ENCODE data around the gene CD96.

CD96 gene

GRCh38 chr3:111593666-111594065, 51.7 kb downstream of the CD96 start:
- DNase-seq (ENCODE audit: insufficient read length, low spot score) (no peak), FAIRE-seq (no peak)
- TF ChIP-seq POLR2A (IDR thresholded peaks at IDR 0.05; ENCODE audit: low read depth, low read length): no peak

GRCh38 chr3:111594205-111594604, 52.2 kb downstream of the CD96 start:
- FAIRE-seq: peak; percentile 97
- TF ChIP-seq POLR2A (IDR thresholded peaks at IDR 0.05; ENCODE audit: low read depth, low read length): no peak
- DNase-seq (ENCODE audit: insufficient read length, low spot score): peak; percentile 60

- no peak for TF ChIP-seq POLR2A (IDR thresholded peaks at IDR 0.05; ENCODE audit: low read depth, low read length)
- DNase-seq (ENCODE audit: insufficient read length, low spot score) (no peak), FAIRE-seq (no peak)
Observed at GRCh38 chr3:111594781-111595180, 52.8 kb downstream of the CD96 start.

- no peak for FAIRE-seq
- DNase-seq (ENCODE audit: insufficient read length, low spot score): no peak
- TF ChIP-seq POLR2A (IDR thresholded peaks at IDR 0.05; ENCODE audit: low read depth, low read length): no peak
Observed at GRCh38 chr3:111595232-111595631, 53.2 kb downstream of the CD96 start, which contains the start of gene ZBED2. ZBED2 (minus strand) TSS chr3:111595346; CDS start chr3:111594201, 1,145 bp downstream.

- FAIRE-seq: no peak
- no peak for DNase-seq (ENCODE audit: insufficient read length, low spot score)
- no peak for TF ChIP-seq POLR2A (IDR thresholded peaks at IDR 0.05; ENCODE audit: low read depth, low read length)
Observed at GRCh38 chr3:111596328-111596727, 54.3 kb downstream of the CD96 start.

GRCh38 chr3:111598139-111598538, 56.1 kb downstream of the CD96 start:
- TF ChIP-seq POLR2A (IDR thresholded peaks at IDR 0.05; ENCODE audit: low read depth, low read length): no peak
- DNase-seq (ENCODE audit: insufficient read length, low spot score): no peak
- no peak for FAIRE-seq

GRCh38 chr3:111598552-111598951, 56.6 kb downstream of the CD96 start:
- DNase-seq (ENCODE audit: insufficient read length, low spot score) (no peak), FAIRE-seq (no peak)
- TF ChIP-seq POLR2A (IDR thresholded peaks at IDR 0.05; ENCODE audit: low read depth, low read length): no peak

- no peak for DNase-seq (ENCODE audit: insufficient read length, low spot score)
- no peak for FAIRE-seq
- TF ChIP-seq POLR2A (IDR thresholded peaks at IDR 0.05; ENCODE audit: low read depth, low read length): no peak
Observed at GRCh38 chr3:111601810-111602209, 59.8 kb downstream of the CD96 start.

GRCh38 chr3:111603679-111604078, 61.7 kb downstream of the CD96 start:
- no peak for TF ChIP-seq POLR2A (IDR thresholded peaks at IDR 0.05; ENCODE audit: low read depth, low read length)
- FAIRE-seq (no peak), DNase-seq (ENCODE audit: insufficient read length, low spot score) (no peak)

- DNase-seq (ENCODE audit: insufficient read length, low spot score) (no peak), FAIRE-seq (no peak)
- no peak for TF ChIP-seq POLR2A (IDR thresholded peaks at IDR 0.05; ENCODE audit: low read depth, low read length)
Observed at GRCh38 chr3:111604119-111604518, 62.1 kb downstream of the CD96 start.

GRCh38 chr3:111605018-111605417, 63.0 kb downstream of the CD96 start:
- DNase-seq (ENCODE audit: insufficient read length, low spot score) (no peak), FAIRE-seq (no peak)
- TF ChIP-seq POLR2A (IDR thresholded peaks at IDR 0.05; ENCODE audit: low read depth, low read length): no peak

GRCh38 chr3:111605493-111605892, 63.5 kb downstream of the CD96 start:
- no peak for FAIRE-seq

GRCh38 chr3:111607240-111607920, 65.4 kb downstream of the CD96 start:
- no peak for DNase-seq (ENCODE audit: insufficient read length, low spot score)
- no peak for FAIRE-seq
- TF ChIP-seq POLR2A (IDR thresholded peaks at IDR 0.05; ENCODE audit: low read depth, low read length): no peak

More at GRCh38 chr3:111605493-111605892, 63.5 kb downstream of the CD96 start:
- no peak for TF ChIP-seq POLR2A (IDR thresholded peaks at IDR 0.05; ENCODE audit: low read depth, low read length)
- DNase-seq (ENCODE audit: insufficient read length, low spot score): no peak

- TF ChIP-seq POLR2A (IDR thresholded peaks at IDR 0.05; ENCODE audit: low read depth, low read length): no peak
- DNase-seq (ENCODE audit: insufficient read length, low spot score) (no peak), FAIRE-seq (no peak)
Observed at GRCh38 chr3:111608383-111608782, 66.4 kb downstream of the CD96 start.

GRCh38 chr3:111609700-111610099, 67.7 kb downstream of the CD96 start:
- no peak for DNase-seq (ENCODE audit: insufficient read length, low spot score)
- TF ChIP-seq POLR2A (IDR thresholded peaks at IDR 0.05; ENCODE audit: low read depth, low read length): no peak
- no peak for FAIRE-seq

All from H54 (cell line).